GM12875 (cell line): ENCODE data around the gene ENPP5.
A peak's percentile ranks its signal among the peaks of the same experiment; 100 is the strongest.

Experiments
- H3K4me3 ChIP-seq: one replicate; pipeline ENCODE4 v1.5.1; 2011; ENCODE audit warnings: low read depth, low read length, control low read depth
- TF ChIP-seq, protein P1 (sequence below): IDR thresholded peaks from 2 replicates; pipeline ENCODE4 v1.5.1; 2011; ENCODE audit warnings: low read depth, mild to moderate bottlenecking, control low read depth, inconsistent platforms, low read length, moderate library complexity, borderline replicate concordance; ENCODE audit not compliant: insufficient read depth

ENPP5 gene, protein sequence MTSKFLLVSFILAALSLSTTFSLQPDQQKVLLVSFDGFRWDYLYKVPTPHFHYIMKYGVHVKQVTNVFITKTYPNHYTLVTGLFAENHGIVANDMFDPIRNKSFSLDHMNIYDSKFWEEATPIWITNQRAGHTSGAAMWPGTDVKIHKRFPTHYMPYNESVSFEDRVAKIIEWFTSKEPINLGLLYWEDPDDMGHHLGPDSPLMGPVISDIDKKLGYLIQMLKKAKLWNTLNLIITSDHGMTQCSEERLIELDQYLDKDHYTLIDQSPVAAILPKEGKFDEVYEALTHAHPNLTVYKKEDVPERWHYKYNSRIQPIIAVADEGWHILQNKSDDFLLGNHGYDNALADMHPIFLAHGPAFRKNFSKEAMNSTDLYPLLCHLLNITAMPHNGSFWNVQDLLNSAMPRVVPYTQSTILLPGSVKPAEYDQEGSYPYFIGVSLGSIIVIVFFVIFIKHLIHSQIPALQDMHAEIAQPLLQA

DNA sequence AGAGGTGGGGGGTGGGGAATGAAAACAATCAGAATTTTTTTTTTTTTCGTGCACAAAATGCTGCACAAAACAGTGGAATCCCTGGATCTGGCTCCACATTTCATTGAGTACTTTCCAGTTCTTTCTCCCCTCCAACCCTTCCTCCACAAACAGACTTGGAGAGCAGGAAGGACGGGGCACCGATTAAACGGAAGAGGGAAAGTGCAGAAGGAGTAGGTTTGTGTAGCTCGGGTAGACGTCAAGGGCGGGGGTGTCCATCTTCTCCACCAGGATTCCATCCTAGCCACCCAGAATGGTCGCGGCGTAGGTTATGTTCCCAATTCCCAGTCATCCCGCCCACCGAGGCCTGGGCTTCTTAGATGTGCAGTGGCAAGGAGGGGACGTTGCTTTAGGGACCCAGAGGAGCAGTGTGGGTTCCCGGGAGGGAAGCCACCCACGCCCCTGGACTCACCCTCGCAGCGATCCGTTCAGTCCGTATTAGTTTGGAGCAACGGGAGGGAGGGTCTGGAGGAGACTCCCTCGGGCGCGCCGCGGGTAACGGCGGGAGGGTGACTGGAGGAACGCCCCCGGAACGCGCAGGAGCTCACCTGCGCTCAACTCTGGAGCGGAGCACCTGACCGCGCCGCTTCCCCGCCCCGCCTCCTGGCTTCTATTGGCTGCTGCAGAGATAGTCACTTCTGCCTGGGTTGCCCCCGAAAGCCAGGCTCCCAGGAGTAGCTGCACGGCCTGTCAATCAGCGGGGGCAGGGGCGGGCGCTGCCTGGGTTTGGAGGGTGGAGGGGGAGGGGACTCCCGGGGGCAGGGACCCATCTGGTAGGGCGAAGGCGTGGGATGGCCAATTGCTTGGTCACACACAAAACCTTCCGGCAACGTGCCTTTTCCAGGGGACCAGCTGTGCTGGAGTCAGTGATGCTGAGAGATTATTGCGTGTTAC is at the start of gene ENPP5:
ENPP5 (minus strand) TSS at position 624 of the 933 bp plus-strand sequence. CDS start 2,718 bp downstream, outside the sequence.
- peak within 1 kb of the TSS; percentile 3 for H3K4me3 ChIP-seq
- TF ChIP-seq, protein P1, sequence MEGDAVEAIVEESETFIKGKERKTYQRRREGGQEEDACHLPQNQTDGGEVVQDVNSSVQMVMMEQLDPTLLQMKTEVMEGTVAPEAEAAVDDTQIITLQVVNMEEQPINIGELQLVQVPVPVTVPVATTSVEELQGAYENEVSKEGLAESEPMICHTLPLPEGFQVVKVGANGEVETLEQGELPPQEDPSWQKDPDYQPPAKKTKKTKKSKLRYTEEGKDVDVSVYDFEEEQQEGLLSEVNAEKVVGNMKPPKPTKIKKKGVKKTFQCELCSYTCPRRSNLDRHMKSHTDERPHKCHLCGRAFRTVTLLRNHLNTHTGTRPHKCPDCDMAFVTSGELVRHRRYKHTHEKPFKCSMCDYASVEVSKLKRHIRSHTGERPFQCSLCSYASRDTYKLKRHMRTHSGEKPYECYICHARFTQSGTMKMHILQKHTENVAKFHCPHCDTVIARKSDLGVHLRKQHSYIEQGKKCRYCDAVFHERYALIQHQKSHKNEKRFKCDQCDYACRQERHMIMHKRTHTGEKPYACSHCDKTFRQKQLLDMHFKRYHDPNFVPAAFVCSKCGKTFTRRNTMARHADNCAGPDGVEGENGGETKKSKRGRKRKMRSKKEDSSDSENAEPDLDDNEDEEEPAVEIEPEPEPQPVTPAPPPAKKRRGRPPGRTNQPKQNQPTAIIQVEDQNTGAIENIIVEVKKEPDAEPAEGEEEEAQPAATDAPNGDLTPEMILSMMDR: no peak

DNA sequence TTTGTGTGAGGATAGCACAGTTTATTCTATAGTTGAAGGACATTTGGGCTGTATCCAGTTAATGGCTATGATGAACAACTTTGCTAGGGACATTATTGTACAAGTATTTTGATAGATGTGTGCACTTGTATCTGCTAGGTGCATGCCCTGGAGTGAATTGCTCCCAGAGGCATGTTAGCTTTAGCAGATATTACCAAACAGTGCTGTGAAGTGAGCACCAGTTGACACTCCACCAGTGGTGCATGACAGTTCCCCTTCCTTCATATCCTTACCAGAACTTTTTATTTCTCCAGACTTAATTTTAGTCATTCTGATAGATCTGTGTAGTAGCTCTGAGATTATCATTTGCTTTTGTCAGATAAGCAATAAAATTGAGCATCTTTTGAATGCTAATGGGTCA is 48.9 kb upstream of the ENPP5 start:
- no peak overlapping the region for H3K4me3 ChIP-seq
- TF ChIP-seq, protein P1: no peak

DNA sequence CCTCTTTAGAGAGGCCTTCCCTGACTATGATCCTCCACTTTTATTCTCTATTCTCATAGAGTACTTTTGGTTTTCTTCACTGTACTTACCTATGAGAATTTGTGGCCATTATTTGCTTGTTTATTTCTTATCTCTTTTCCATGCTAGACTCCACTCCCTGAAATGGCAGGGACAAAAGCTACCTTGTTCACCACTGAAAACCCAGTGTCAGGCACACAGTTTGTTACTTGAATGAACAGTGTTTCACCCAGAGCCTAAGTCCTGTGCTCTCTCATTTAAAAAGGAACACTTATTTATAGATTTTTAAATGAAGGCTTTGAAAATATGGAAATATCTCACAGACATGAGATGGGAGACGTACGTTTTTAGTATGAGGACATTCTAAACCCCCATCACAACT is 47.7 kb upstream of the ENPP5 start:
- TF ChIP-seq, protein P1: no peak
- no peak overlapping the region for H3K4me3 ChIP-seq

DNA sequence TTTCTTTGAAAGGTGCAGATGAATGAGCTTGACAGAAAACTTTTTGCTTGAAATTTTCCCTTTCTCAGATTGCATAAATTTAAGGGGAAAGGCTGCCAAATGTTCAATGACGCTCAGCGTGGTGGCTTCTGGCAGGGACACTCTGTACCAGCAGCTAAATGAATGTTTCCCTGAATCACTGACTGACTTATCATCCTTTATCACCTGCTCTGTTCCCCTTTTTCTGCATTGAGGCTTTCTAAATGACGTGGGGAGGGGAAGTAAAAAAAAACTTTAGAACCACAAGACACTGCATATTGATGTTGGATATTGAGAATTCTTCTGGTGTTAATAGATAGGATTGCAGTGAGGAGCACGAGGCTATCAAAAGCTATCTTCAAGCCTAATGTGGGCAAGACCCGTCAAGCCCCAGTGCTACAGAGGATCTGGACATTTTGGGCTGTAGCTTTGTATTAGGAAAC is 46.9 kb upstream of the ENPP5 start:
- TF ChIP-seq, protein P1: no peak
- H3K4me3 ChIP-seq: no peak overlapping the region

DNA sequence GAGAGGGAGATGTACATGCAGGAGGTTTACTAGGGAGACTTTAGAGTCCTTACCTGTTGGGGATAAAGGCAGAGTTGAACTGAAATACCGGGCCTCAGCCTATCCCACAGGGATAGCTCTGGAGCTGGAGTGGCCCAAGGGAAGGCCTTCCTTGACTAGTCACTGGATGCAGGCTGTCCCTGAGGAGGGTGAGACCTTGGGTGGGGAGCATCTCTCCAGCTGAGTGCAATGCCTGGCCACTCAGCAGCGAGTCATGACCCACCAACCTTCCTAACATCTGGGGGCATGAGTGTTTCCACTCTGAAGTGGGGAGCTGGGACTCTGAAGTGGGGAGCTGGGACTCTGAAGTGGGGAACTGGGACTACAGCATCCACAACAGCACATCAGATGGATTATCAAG is 46.1 kb upstream of the ENPP5 start:
- H3K4me3 ChIP-seq: no peak overlapping the region

DNA sequence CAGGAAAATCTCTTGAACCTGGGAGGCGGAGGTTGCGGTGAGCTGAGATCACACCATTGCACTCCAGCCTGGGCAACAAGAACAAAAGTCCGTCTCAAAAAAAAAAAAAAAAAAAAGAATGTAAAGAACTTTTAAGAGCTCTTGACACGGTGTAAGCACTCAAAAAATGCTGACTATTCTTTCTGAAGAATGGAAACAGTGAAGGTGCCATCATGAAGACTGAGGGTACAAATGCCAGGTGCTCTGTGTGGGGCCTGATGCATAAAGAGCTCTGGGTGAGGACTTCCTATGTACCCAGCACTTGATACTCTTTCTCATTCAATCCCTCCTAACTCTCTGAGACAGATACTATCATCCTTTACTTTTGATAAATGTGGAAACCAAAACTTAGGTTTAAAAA is 45.0 kb upstream of the ENPP5 start:
- no peak overlapping the region for H3K4me3 ChIP-seq
- TF ChIP-seq, protein P1: no peak

More for the DNA sequence above, 46.1 kb upstream of the ENPP5 start:
- TF ChIP-seq, protein P1: no peak

DNA sequence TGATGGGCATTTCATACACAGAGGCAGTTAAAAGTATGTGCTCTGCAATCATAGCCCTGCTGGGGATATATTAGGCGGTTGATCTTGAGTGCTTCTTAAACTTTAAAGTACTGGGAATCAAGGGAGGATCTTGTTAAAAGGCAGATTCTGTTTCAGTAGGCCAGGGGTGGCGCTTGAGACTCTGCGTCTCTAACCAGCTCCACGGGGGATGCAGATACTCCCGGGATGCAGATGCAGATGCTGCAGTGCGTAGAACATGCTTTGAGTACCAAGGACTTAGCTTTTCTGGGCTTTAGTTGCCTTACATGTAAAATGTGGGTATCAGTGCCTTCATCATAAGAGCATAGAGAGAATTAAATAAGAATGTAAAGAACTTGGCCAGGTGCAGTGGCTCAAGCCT is 44.4 kb upstream of the ENPP5 start:
- H3K4me3 ChIP-seq: no peak overlapping the region

More for the DNA sequence above, 44.4 kb upstream of the ENPP5 start:
- TF ChIP-seq, protein P1: no peak
